Adrenal gland (tissue), 12 donors: Measurements from ENCODE around the gene HTN3. TPM values are rescaled to one million over a fixed set of nuclear protein-coding genes. Genes with fewer than 3 reads are reported as not detected.

Source experiments
- DNase-seq, 7 donors: peaks; one replicate each; pipeline ENCODE4 v3.0.0-alpha.2; 2019 to 2020
- H3K27ac ChIP-seq, 5 donors: fragments of 200-600 bp; sonication (generic) in 4 of 5; 1 replicate in 3 of 5; 2 replicates in 2 of 5; pipeline versions ENCODE4 v1.5.1 to v1.8.0; 2016 to 2020; ENCODE audit warnings: mild to moderate bottlenecking in 1 of 5
- H3K27me3 ChIP-seq: fragments of 200-600 bp; 2 replicates; pipeline ENCODE4 v1.8.0; 2021
- H3K36me3 ChIP-seq, 2 donors: fragments of 200-600 bp; replicated peaks in 1 of 2; 1 replicate in 1 of 2; 2 replicates in 1 of 2; pipeline versions ENCODE4 v1.5.1 to v1.8.0; 2018 to 2022
- H3K4me1 ChIP-seq, 2 donors: fragments of 200-600 bp; replicated peaks in 1 of 2; 1 replicate in 1 of 2; 2 replicates in 1 of 2; pipeline versions ENCODE4 v1.5.1 to v1.8.0; 2018 to 2021
- H3K4me3 ChIP-seq, 4 donors: fragments of 200-600 bp; sonication (generic) in 3 of 4; one replicate each; pipeline ENCODE4 v1.5.1; 2016 to 2018
- H3K9me3 ChIP-seq, 3 donors: fragments of 200-600 bp; sonication (generic) in 1 of 3; replicated peaks in 1 of 3; 1 replicate in 2 of 3; 2 replicates in 1 of 3; pipeline versions ENCODE4 v1.5.1 to v1.8.0; 2016 to 2021
- CTCF ChIP-seq, 6 experiments: fragments of 450-650 bp in 4 of 6; fragments of 200-600 bp in 2 of 6; sonication (generic) in 1 of 6; IDR thresholded peaks; 1 replicate in 5 of 6; 2 replicates in 1 of 6; pipeline versions ENCODE4 v1.5.1 to v1.8.0; 2016 to 2021; ENCODE audit warnings: antibody characterized with exemption in 6 of 6, mild to moderate bottlenecking in 2 of 6, moderate library complexity in 1 of 6
- POLR2A ChIP-seq, 2 donors: fragments of 450-650 bp; IDR thresholded peaks; one replicate each; pipeline ENCODE4 v1.6.1; 2017; ENCODE audit warnings: antibody characterized with exemption in 2 of 2, mild to moderate bottlenecking in 2 of 2, moderate library complexity in 1 of 2
- WGBS, 4 donors: extraction: QIAGEN DNeasy Blood & Tissue Kit in 2 of 4; methylation state at CpG; one replicate each; pipeline versions ENCODE4 v1.1.5 to v1.1.7; 2013 to 2017; 5-methylcytosine and 5-hydroxymethylcytosine counted together
- intact Hi-C, 2 donors: fragments of 100-400 bp; cut with DNase I; formaldehyde crosslinking; loops; one replicate each; pipeline versions ENCODE4 v1.14.1 to v1.15.0; 2022 to 2023
- polyA plus RNA-seq, 3 donors: library from polyadenylated mRNA; stranded (reverse); fragments of 200-250 nt in 2 of 3; fragments of 350-450 nt in 1 of 3; fragmentation: Illumina TruSeq in 1 of 3; extraction: RNeasy Lipid Tissue Mini Kit (QIAGEN cat#74804) in 1 of 3; gene quantifications; one replicate each; pipeline ENCODE4 v1.2.3, GENCODE V29; 2013 to 2014
- total RNA-seq, 9 donors: library from RNA; depleted of rRNA in 4 of 9; stranded (reverse); fragments of >200 nt in 4 of 9; fragments of 120-200 nt in 1 of 9; fragmentation: NEBNext Ultra II Directional in 1 of 9; extraction: Animal tissue kit (Norgen Biotek cat#: 25700) in 1 of 9; gene quantifications; one replicate each; pipeline versions ENCODE4 v1.1.0 to v1.2.4, GENCODE V29; 2013 to 2023
- donor health status: healthy with polysubstance abuse.
- donor health status: Bipolar disorder and iron deficiency.
- donor health status: DM: yes; HTN: yes; CAD: no.
- donor health status: DM: no; HTN: no; CAD: no.
- donor health status: DM: no; HTN: no; CAD: no.
- donor health status: DM: yes; HTN: yes; CAD: no.

Gene HTN3
- total and polyA plus RNA-seq, 12 donors: 0.57 TPM; not detected in 11

- whole genome bisulfite sequencing, 4 donors: 51 to 65% (median 57%) methylated on average over 1 of the region's 1 CpG
- H3K27ac ChIP-seq: no peak overlapping the region
- H3K4me1 ChIP-seq: no peaks in the 10 kb centered on the region
- no peaks in the 10 kb centered on the region for H3K27me3 ChIP-seq
- no peak overlapping the region for H3K4me3 ChIP-seq
- no peak for TF ChIP-seq POLR2A (IDR thresholded peaks at IDR 0.05)
- TF ChIP-seq CTCF (IDR thresholded peaks at IDR 0.05): no peak
- H3K9me3 ChIP-seq: no peaks in the 10 kb centered on the region
- intact Hi-C loops: no loop called here
- no peak for DNase-seq
- no peaks in the 10 kb centered on the region for H3K36me3 ChIP-seq
Measured at GRCh38 chr4:70062000-70062399, 33.7 kb downstream of the HTN3 start.

- Histone ChIP-seq H3K36me3 (no peaks in the 10 kb centered on the region), H3K4me1 (no peaks in the 10 kb centered on the region), H3K4me3 (no peak overlapping the region), H3K27ac (no peak overlapping the region), H3K9me3 (no peaks in the 10 kb centered on the region), H3K27me3 (no peaks in the 10 kb centered on the region)
- intact Hi-C loops: no loop called here
- no peak for TF ChIP-seq POLR2A (IDR thresholded peaks at IDR 0.05)
- TF ChIP-seq CTCF (IDR thresholded peaks at IDR 0.05): no peak
- WGBS, 4 donors: 65 to 85% (median 76%) methylated on average over 1 of the region's 1 CpG
- no peak for DNase-seq
Measured at GRCh38 chr4:70080205-70080604, 51.9 kb downstream of the HTN3 start.

Other genes with a start within 250 kb of the HTN3 start
- 10 to 100 TPM in 6 of 9 donors, 1 to 10 TPM in 3; 8.0 to 52.9 (median 16.0) TPM for gene SULT1E1, start 168.3 kb upstream of the HTN3 start, total RNA-seq
- gene SULT1E1, start 168.3 kb upstream of the HTN3 start, polyA plus RNA-seq: 10 to 100 TPM; 14.5 to 33.0 (median 24.1) TPM
- gene CSN1S1, start 97.4 kb upstream of the HTN3 start, total RNA-seq: not detected
- under 1 TPM in 1 of 3 donors, not detected in 2; 0.17 TPM for gene CSN1S1, start 97.4 kb upstream of the HTN3 start, polyA plus RNA-seq
- gene CSN2, start 62.7 kb upstream of the HTN3 start, total RNA-seq: not detected
- gene CSN2, start 62.7 kb upstream of the HTN3 start, polyA plus RNA-seq: not detected
- gene STATH, start 32.5 kb upstream of the HTN3 start, total RNA-seq: not detected
- not detected for gene STATH, start 32.5 kb upstream of the HTN3 start, polyA plus RNA-seq
- gene HTN1, start 22.0 kb downstream of the HTN3 start, total RNA-seq: not detected
- gene HTN1, start 22.0 kb downstream of the HTN3 start, polyA plus RNA-seq: not detected
- gene PRR27, start 125.8 kb downstream of the HTN3 start, total RNA-seq: not detected
- not detected for gene PRR27, start 125.8 kb downstream of the HTN3 start, polyA plus RNA-seq
- 1 to 10 TPM in 1 of 9 donors, under 1 TPM in 4, not detected in 4; 0.17 to 1.9 (median 0.42) TPM for gene ODAM, start 167.3 kb downstream of the HTN3 start, total RNA-seq
- gene ODAM, start 167.3 kb downstream of the HTN3 start, polyA plus RNA-seq: 1 to 10 TPM in 1 of 3 donors, under 1 TPM in 2; 0.48 to 2.9 (median 0.48) TPM
- not detected for gene FDCSP, start 197.7 kb downstream of the HTN3 start, total RNA-seq
- gene FDCSP, start 197.7 kb downstream of the HTN3 start, polyA plus RNA-seq: under 1 TPM in 1 of 3 donors, not detected in 2; 0.47 TPM
- not detected for gene CSN3, start 214.1 kb downstream of the HTN3 start, total RNA-seq
- gene CSN3, start 214.1 kb downstream of the HTN3 start, polyA plus RNA-seq: not detected